Stomach (tissue), 4 donors: Measurements from ENCODE around the gene ENPP6.

ENCODE experiments used
- POLR2A ChIP-seq, 4 donors: fragments of 450-650 bp; IDR thresholded peaks; one replicate each; pipeline ENCODE4 v1.6.1; 2016; ENCODE audit warnings: antibody characterized with exemption in 4 of 4, control low read depth in 2 of 4, mild to moderate bottlenecking in 1 of 4, moderate library complexity in 1 of 4
- TF ChIP-seq, protein P1 (sequence below), 7 experiments: fragments of 450-650 bp in 4 of 7; fragments of 200-600 bp in 3 of 7; sonication (generic) in 3 of 7; IDR thresholded peaks; one replicate each; pipeline ENCODE4 v1.5.1; 2016 to 2019; ENCODE audit warnings: antibody characterized with exemption in 7 of 7, control low read depth in 2 of 7, mild to moderate bottlenecking in 1 of 7

GRCh38 chr4:184110452-184111224 lies 107.0 kb downstream of the ENPP6 start:
- no peak for TF ChIP-seq POLR2A (IDR thresholded peaks at IDR 0.05)
- TF ChIP-seq, protein P1, sequence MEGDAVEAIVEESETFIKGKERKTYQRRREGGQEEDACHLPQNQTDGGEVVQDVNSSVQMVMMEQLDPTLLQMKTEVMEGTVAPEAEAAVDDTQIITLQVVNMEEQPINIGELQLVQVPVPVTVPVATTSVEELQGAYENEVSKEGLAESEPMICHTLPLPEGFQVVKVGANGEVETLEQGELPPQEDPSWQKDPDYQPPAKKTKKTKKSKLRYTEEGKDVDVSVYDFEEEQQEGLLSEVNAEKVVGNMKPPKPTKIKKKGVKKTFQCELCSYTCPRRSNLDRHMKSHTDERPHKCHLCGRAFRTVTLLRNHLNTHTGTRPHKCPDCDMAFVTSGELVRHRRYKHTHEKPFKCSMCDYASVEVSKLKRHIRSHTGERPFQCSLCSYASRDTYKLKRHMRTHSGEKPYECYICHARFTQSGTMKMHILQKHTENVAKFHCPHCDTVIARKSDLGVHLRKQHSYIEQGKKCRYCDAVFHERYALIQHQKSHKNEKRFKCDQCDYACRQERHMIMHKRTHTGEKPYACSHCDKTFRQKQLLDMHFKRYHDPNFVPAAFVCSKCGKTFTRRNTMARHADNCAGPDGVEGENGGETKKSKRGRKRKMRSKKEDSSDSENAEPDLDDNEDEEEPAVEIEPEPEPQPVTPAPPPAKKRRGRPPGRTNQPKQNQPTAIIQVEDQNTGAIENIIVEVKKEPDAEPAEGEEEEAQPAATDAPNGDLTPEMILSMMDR (IDR thresholded peaks at IDR 0.05), result no peak
